Stimulated activated CD8-positive, alpha-beta memory T cell treated with anti-CD3 and anti-CD28 coated beads, Interleukin-7, amount 100 ng/mL, for 4 hours (primary cell): ENCODE data around the gene TCF7L2.
"Not testable (repeated sequence)": the region's sequence is repeated elsewhere in the genome, so short reads cannot be mapped to it uniquely, and the experiment has no call there.

Experiments used
- DNase-seq, 2 donors: peaks; one replicate each; pipeline ENCODE4 v3.0.0-alpha.2; 2020; ENCODE audit warnings: low read depth in 2 of 2

Gene TCF7L2

GRCh38 chr10:113091920-113092319, 141.9 kb downstream of the TCF7L2 start:
- no peak for DNase-seq

DNA sequence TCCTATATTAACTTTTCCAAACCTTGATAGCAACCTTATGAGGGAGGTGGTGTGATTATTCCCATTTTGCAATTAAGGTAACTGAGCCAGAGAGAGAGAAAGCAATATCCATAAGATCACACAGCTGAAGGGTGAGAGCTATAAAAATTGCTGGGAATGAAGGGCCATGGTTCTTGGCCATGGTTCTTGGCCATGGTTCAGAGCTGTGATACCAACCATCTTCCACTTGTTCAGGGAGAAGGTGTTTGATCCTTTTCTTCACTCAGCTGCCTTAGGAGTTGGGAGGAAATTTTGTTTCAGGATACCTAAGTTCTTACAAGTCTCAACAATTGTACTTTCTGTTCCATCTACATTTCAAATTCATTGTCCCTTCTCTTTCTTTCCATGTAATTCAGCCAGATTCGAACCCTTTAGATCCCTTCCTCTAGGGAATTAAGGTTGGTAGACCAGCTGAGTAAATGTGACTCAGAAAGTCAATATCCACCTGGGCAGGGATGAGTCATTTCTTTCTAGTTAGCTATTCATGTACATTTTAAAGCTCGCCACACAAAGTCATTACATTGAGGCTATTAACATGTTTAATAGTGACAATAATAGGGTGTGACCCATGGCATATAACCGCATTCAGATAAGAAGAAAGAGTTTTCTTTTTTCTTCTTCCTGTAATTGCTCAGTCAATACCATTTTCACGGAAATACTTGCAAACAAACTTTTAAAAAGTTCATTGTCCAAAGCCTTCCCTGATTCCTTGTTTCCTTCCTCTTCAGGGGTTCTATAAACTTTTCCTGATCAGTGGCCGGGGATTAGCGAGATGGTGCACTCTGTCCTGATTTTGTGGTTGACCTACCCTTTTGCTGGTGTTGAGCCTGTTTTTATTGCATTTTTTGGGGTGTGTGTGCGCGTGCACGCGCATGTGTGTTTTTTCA, 143.4 kb downstream of the TCF7L2 start:
- no peak for DNase-seq

- DNase-seq: no peak
Observed at GRCh38 chr10:113094114-113094486, 144.1 kb downstream of the TCF7L2 start.

GRCh38 chr10:113095419-113096127, 145.5 kb downstream of the TCF7L2 start:
- DNase-seq: no peak

DNA sequence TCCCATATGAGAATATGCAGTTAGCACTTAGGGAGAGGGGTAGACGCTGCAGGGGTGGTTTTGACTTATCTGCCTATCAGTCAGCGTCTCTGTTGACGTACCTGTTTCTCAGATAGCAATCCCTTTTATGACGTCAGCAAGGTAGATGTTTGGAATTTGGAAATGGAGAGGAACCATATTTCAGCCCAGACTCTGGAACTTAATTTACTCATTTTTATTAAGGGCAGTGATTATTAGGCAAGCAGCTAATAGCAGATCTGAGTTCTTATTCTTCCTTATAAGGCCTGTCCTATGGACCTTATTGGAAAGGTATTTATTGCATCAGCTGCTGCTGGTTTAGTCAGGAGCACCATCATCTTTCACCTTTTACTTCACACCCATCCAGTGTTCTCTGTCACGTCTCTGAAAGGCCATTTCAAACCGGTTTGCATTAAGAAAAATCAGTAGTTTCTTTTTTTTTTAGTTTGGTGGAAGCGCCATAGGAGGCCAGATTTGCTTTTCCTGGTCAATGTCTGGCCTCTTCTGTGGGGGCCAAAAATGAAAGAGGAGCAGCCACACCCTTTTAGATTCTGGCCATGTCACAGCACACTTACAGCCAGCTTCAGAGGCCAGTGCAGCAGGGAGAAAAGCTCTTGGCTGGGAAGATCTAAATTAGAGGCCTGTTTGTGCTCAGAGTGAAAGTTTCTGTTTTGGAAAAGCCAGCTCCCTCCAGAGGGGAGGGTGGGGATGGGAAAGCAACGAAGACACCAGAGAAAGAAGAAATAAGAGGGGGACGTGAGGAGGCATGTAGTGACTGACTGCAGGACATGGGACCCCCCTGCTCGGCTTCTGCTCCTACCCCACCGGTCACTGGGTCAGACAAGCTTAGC, 146.3 kb downstream of the TCF7L2 start:
- DNase-seq: no peak

GRCh38 chr10:113097036-113097435, 147.0 kb downstream of the TCF7L2 start:
- no peak for DNase-seq

GRCh38 chr10:113099431-113100183, 149.6 kb downstream of the TCF7L2 start:
- no peak for DNase-seq

- DNase-seq: no peak
Observed at GRCh38 chr10:113100281-113100680, 150.2 kb downstream of the TCF7L2 start.

DNA sequence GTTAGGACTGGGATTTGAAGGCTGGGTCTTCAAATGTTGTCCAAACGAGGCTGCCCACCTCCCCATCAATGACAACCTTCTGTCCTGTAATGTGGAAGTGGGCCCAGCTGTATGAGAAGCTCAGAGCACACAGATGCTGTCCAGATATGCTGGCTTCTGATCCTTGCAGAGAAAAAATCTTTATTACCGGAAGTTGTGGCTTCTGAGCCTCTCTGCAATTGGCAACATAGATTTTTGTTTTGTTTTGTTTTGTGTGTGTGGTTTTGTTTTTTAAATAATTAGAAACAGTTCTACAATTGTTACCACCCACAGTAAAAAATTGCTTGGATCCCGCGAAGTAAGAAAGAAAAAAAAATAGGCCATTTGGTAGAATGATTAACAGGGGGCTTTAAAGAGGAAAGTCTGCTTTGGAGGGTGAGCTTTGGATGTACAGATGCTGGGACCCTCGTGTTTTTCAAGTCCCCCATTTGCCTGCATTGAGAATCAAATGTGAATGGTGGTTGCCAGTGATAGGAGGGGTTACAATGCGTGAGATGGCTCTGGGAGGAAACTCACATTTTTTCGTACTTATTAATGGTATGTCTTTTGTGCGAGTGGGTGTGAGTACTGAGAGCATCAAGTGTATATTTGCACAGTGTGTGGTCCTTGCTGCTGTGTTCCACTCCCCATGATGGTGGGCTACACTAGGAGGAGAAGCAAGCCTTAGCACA, 153.2 kb downstream of the TCF7L2 start:
- DNase-seq: no peak

- no peak for DNase-seq
Observed at GRCh38 chr10:113104047-113104446, 154.0 kb downstream of the TCF7L2 start.

- no peak for DNase-seq
Observed at GRCh38 chr10:113108194-113108835, 158.3 kb downstream of the TCF7L2 start.

DNA sequence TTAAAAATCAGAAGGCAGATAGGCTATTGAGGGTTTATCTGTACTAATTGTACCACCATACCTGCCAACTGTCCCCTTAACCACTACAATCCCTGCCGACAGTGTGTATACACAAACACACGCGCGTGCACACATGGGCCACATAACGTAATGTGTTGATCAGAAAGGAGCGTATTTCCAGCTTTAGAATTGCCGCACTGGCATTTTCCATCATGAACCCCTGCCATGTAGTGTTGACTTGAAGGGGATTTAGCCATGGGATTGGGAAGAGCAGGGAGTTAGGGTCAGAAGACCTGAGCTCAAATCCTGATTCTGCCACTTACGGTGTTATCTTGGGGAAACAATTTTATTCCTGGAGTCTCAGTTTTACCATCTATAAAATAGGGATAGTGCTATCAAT, 158.9 kb downstream of the TCF7L2 start:
- DNase-seq: no peak

DNA sequence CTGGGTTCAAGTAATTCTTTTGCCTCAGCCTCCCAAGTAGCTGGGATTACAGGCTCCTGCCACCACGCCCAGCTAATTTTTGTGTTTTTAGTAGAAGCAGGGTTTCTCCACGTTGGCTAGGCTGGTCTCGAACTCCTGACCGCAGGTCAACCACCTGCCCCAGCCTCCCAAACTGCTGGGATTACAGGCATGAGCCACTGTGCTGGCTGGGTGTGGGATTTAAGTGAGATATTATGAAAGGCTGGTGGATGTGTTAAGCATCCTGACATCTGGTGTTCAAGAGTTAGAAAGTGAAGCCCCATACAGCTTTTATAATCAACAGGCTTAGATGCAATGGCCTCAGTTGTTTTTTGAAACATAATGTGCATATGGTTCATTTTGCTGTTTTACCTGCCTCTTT, 159.4 kb downstream of the TCF7L2 start:
- DNase-seq: not testable (repeated sequence)

- no peak for DNase-seq
Observed at GRCh38 chr10:113111260-113111659, 161.2 kb downstream of the TCF7L2 start.

GRCh38 chr10:113111900-113112853, 162.1 kb downstream of the TCF7L2 start:
- no peak for DNase-seq

DNA sequence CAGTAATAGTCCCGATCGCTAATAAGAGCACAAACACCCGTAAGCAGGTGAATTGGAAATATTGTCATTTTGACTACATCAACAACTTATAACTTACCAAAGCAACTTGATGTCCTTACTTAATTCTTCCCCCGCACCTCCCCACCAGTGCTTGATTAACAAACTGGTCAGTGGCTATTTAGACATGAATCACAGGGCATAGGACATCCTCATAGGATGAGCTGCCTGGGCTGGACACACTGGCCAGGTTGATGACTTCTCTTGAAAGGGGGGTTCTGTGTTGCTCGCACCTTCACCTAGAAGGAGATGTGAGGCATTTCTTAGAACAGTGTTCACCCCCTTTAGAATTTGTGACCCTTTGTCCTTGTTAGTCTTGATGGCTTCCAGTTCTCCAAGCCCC, 163.2 kb downstream of the TCF7L2 start:
- no peak for DNase-seq

DNA sequence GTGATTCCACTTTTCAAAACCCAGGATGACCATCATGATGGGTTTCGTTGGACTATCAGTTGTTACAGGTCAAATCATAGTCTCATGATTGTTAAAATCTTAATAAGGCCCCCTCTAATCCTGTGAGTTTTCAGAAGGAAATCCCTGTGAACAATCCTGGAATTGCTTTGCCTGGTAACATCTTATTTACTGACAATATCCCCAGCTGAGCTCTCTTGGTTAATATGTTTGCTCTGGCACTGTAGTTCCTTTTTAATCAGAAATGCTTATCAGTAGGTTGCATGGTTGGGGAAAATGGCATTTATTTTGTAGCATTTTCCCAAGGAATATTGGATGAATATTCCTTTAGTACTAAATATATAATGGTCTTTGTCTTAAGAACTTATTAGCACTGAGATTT, 163.9 kb downstream of the TCF7L2 start:
- DNase-seq: no peak

- DNase-seq: no peak
Observed at GRCh38 chr10:113115556-113115955, 165.5 kb downstream of the TCF7L2 start.

GRCh38 chr10:113118882-113119281, 168.8 kb downstream of the TCF7L2 start:
- no peak for DNase-seq
